GM12864 (cell line): ENCODE data around the gene NOVA2.

Source experiments
- DNase-seq: peaks from one replicate; pipeline ENCODE4 v3.0.0-alpha.2; 2011; ENCODE audit warnings: low read depth
- H3K4me3 ChIP-seq: 2 replicates; pipeline ENCODE4 v1.5.1; 2011; ENCODE audit warnings: mild to moderate bottlenecking, low read depth, low read length, control low read depth
- TF ChIP-seq, protein P1 (sequence below): IDR thresholded peaks from 2 replicates; pipeline ENCODE4 v1.5.1; 2011; ENCODE audit warnings: low read depth, mild to moderate bottlenecking, moderate library complexity, low read length, control low read depth, inconsistent platforms; ENCODE audit errors: missing control alignments

Gene NOVA2

GRCh38 chr19:45962021-45962420 is 11.6 kb downstream of the NOVA2 start:
- TF ChIP-seq, protein P1, sequence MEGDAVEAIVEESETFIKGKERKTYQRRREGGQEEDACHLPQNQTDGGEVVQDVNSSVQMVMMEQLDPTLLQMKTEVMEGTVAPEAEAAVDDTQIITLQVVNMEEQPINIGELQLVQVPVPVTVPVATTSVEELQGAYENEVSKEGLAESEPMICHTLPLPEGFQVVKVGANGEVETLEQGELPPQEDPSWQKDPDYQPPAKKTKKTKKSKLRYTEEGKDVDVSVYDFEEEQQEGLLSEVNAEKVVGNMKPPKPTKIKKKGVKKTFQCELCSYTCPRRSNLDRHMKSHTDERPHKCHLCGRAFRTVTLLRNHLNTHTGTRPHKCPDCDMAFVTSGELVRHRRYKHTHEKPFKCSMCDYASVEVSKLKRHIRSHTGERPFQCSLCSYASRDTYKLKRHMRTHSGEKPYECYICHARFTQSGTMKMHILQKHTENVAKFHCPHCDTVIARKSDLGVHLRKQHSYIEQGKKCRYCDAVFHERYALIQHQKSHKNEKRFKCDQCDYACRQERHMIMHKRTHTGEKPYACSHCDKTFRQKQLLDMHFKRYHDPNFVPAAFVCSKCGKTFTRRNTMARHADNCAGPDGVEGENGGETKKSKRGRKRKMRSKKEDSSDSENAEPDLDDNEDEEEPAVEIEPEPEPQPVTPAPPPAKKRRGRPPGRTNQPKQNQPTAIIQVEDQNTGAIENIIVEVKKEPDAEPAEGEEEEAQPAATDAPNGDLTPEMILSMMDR: no peak
- no peak for DNase-seq
- no peak overlapping the region for H3K4me3 ChIP-seq

DNA sequence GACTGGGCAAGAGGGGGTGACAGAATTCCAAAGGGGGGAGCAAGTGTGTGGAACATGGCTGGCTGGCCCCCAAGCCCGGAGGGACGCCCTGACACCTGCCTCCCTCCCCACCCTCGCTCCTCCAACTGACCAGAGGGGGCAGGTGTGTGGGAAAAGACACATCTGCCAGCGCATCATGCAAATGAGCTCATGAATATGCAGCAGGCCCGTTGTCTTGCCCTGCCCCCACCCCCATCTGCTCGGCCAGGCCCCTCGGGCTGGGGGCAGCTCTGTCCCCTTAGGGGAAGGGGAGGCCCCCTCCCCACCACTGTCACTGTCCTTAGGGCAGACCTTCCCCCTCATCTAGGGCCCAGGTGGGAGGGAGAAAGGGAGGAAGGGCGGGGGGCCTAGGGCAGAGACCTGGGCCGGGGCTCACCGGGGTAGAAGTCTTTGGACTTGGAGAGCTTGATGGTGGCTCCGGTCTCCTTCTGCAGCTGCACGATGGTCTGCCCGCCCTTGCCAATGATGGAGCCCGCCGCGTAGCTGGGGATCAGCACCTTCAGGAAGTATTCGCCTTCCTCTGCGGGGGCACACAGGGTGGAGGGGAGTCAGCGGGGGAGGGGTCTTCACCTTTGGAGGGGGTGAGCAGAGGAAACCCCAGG is 12.9 kb downstream of the NOVA2 start:
- DNase-seq: no peak
- no peak overlapping the region for H3K4me3 ChIP-seq
- TF ChIP-seq, protein P1: no peak

DNA sequence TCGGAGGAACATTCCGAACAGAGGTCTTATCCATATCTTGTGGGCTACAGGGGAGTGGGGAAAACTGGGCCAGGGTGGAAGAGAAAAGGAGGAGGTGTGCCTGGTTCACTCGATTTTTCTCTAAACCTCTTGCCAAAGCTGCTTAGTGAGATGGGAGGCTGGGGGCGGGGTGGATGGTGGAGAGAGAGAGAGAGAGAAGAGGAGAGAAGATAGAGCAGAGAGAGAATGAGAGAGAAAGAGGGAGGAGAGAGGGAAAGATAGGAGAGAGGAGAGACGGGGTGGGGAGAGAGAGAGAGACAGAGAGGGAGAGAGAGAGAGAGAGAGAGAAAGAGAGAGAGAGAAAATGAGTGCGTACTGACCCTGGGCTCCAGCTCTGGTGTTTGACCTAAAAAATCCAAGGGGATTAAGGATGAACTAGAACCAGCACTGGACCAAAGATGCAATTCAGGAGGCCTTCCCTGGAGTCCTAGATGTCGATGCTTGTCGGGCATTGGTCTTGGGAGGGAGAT is 14.1 kb downstream of the NOVA2 start:
- DNase-seq: no peak
- H3K4me3 ChIP-seq: no peak overlapping the region
- TF ChIP-seq, protein P1: no peak

DNA sequence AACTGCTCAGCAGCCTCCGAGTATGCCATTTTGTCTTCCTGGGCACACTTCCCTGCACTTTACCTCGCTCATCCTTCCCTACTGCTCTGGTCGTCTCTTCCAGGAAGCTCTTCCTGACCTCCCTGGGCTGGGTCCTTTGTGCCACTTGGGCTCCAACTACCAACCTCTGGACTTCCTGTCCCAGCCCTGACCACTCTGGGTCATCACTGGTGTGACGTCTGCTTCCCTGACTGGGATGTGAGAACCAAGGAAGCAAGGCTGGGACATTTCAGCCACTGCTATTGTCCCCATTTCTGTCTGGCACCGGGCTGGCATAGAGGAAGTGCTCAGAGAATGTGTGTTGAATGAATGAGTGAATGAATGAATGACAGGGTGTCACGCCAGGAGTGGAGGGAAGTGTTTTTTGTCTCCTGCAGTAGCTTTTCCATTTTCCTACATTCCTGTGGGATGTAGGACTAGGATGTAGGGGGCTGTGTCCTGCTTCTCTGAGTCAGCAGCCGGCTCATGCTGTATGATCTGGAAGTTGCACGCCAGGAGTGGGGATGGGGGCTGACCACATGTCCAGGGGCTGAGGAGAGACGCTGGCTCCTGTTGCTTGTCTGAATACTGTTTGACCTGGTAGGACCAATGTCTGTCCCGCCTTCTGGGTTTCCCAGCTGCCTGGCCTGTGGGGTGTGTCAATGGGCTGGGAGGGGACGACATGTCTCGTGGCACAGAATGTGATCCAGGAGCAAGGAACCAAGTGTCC is 14.7 kb downstream of the NOVA2 start:
- no peak for DNase-seq
- TF ChIP-seq, protein P1: no peak
- no peak overlapping the region for H3K4me3 ChIP-seq

- no peak for DNase-seq
- TF ChIP-seq, protein P1: no peak
Observed at GRCh38 chr19:45958320-45958719, 15.3 kb downstream of the NOVA2 start.

GRCh38 chr19:45955905-45956608 is 17.6 kb downstream of the NOVA2 start:
- TF ChIP-seq, protein P1: no peak
- no peak for DNase-seq
- no peak overlapping the region for H3K4me3 ChIP-seq

More at GRCh38 chr19:45958320-45958719, 15.3 kb downstream of the NOVA2 start:
- no peak overlapping the region for H3K4me3 ChIP-seq
